A549 (cell line): ENCODE results near the gene ZFYVE28. TPM values are rescaled to one million over a fixed set of nuclear protein-coding genes. Genes with fewer than 3 reads are reported as not detected.

Experiments used
- ATAC-seq, 2 experiments: fragments of 200-7000 bp in 1 of 2; fragments of >200 bp in 1 of 2; cut with Nextera tagmentation in 1 of 2; cut with Tn5 transposase in 1 of 2; 3 replicates each; pipeline versions ENCODE4 v1.8.0 to v1.9.1; 2018 to 2020; ENCODE audit warnings: mild to moderate bottlenecking in 1 of 2, moderate library complexity in 1 of 2
- CTCF ChIA-PET: fragments of 300-600 bp; sonication (Branson Sonifier 250); formaldehyde crosslinking; extraction: SDS; loops from one replicate; lab custom pipeline; 2021; ENCODE audit warnings: antibody characterized with exemption, inconsistent platforms; lab: Yijun Ruan, JAX
- POLR2A ChIA-PET: fragments of 350-600 bp; formaldehyde crosslinking; extraction: SDS; loops from one replicate; lab custom pipeline; 2021; ENCODE audit warnings: antibody characterized with exemption, inconsistent platforms; lab: Yijun Ruan, JAX
- DNase-seq, 2 experiments: peaks; one replicate each; pipeline versions ENCODE4 v3.0.0 to v3.0.0-alpha.2; 2011 to 2016; ENCODE audit warnings: low read depth in 1 of 2, low spot score in 1 of 2
- FAIRE-seq: peaks from 2 replicates; lab custom pipeline; 2011; peaks lifted over from hg19 to GRCh38; lab: Jason Lieb, UNC
- H3K27ac ChIP-seq, 2 experiments: fragments of >200 bp; sonication (Bioruptor Twin); formaldehyde crosslinking; 3 replicates each; pipeline ENCODE4 v1.5.1; 2016 to 2017
- H3K4me1 ChIP-seq: fragments of >200 bp; sonication (Bioruptor Twin); formaldehyde crosslinking; 3 replicates; pipeline ENCODE4 v1.6.1; 2016
- H3K4me2 ChIP-seq: fragments of >200 bp; sonication (Bioruptor Twin); formaldehyde crosslinking; 3 replicates; pipeline ENCODE4 v1.6.1; 2016
- H3K4me3 ChIP-seq: fragments of >200 bp; sonication (Bioruptor Twin); formaldehyde crosslinking; 3 replicates; pipeline ENCODE4 v1.5.1; 2016
- H3K9me3 ChIP-seq: fragments of >200 bp; sonication (Bioruptor Twin); formaldehyde crosslinking; 3 replicates; pipeline ENCODE4 v1.6.1; 2016
- CBX8 ChIP-seq: fragments of 200-600 bp; sonication (generic); IDR thresholded peaks from 2 replicates; pipeline ENCODE4 v1.6.1; 2016
- EHMT2 ChIP-seq: fragments of 200-600 bp; sonication (generic); IDR thresholded peaks from 2 replicates; pipeline ENCODE4 v1.6.1; 2016; ENCODE audit warnings: antibody characterized with exemption, low read depth, mild to moderate bottlenecking, moderate library complexity
- FOXS1 ChIP-seq: fragments of 250-450 bp; sonication (Bioruptor Pico); IDR thresholded peaks from 2 replicates; pipeline ENCODE4 v1.5.0; 2020; ENCODE audit warnings: mild to moderate bottlenecking, moderate library complexity
- GATA3 ChIP-seq: IDR thresholded peaks from 2 replicates; pipeline ENCODE4 v1.6.1; 2012; ENCODE audit warnings: borderline replicate concordance
- HOXB5 ChIP-seq: fragments of 250-450 bp; sonication (Bioruptor Pico); IDR thresholded peaks from 2 replicates; pipeline ENCODE4 v1.5.0; 2020; ENCODE audit warnings: mild to moderate bottlenecking, moderate library complexity
- JUN ChIP-seq, 2 experiments: fragments of >200 bp; sonication (Bioruptor Twin); formaldehyde crosslinking; IDR thresholded peaks; 2 replicates in 1 of 2; 3 replicates in 1 of 2; pipeline ENCODE4 v1.6.1; 2016 to 2017
- MAFK ChIP-seq: fragments of 450-650 bp; IDR thresholded peaks from 2 replicates; pipeline ENCODE4 v1.6.1; 2014; ENCODE audit not compliant: partially characterized antibody
- MAZ ChIP-seq: fragments of 150-350 bp; IDR thresholded peaks from 2 replicates; pipeline ENCODE4 v1.6.1; 2014; ENCODE audit warnings: antibody characterized with exemption, low read depth, low read length, borderline replicate concordance
- MYC ChIP-seq: IDR thresholded peaks from 2 replicates; pipeline ENCODE4 v1.6.1; 2012; ENCODE audit warnings: mild to moderate bottlenecking, inconsistent platforms, low read length, improper control_type of control experiment, borderline replicate concordance
- PHF8 ChIP-seq: fragments of 200-600 bp; sonication (generic); IDR thresholded peaks from 2 replicates; pipeline ENCODE4 v1.6.1; 2016; ENCODE audit warnings: low read depth, mild to moderate bottlenecking, antibody characterized with exemption, moderate library complexity, borderline replicate concordance
- POLR2A ChIP-seq: IDR thresholded peaks from 2 replicates; pipeline ENCODE4 v1.6.1; 2012; ENCODE audit warnings: mild to moderate bottlenecking, low read length
- RAD21 ChIP-seq, 2 experiments: fragments of >200 bp in 1 of 2; sonication (Bioruptor Twin) in 1 of 2; formaldehyde crosslinking in 1 of 2; IDR thresholded peaks in 1 of 2; conservative IDR thresholded peaks in 1 of 2; 2 replicates in 1 of 2; 3 replicates in 1 of 2; pipeline ENCODE4 v1.6.1; 2012 to 2018; ENCODE audit warnings: inconsistent platforms in 1 of 2
- RCOR1 ChIP-seq: fragments of 150-350 bp; IDR thresholded peaks from 2 replicates; pipeline ENCODE4 v1.6.1; 2014; ENCODE audit warnings: antibody characterized with exemption, low read length, low read depth
- RFX5 ChIP-seq: fragments of 450-650 bp; IDR thresholded peaks from 2 replicates; pipeline ENCODE4 v1.7.1; 2014; ENCODE audit warnings: antibody characterized with exemption, mild to moderate bottlenecking, moderate library complexity
- SMC3 ChIP-seq: fragments of >200 bp; sonication (Bioruptor Twin); formaldehyde crosslinking; IDR thresholded peaks from 3 replicates; pipeline ENCODE4 v1.6.1; 2018; ENCODE audit warnings: inconsistent platforms
- ZC3H11A ChIP-seq: fragments of 450-650 bp; IDR thresholded peaks from 2 replicates; pipeline ENCODE4 v1.6.1; 2014; ENCODE audit warnings: antibody characterized with exemption, mild to moderate bottlenecking
- WGBS: methylation state at CpG from one replicate; pipeline ENCODE4 v1.1.6; 2017; ENCODE audit errors: missing lambda C conversion rate; 5-methylcytosine and 5-hydroxymethylcytosine counted together
- polyA plus RNA-seq, 4 experiments: library from polyadenylated mRNA; depleted of rRNA in 3 of 4; stranded (reverse); fragments of >200 nt; fragmentation: RNase III in 1 of 4; extraction: RNeasy Plus Mini Kit Qiagen cat#74134 plus additional on column Dnase treatment in 1 of 4; gene quantifications; 2 replicates in 3 of 4; 3 replicates in 1 of 4; pipeline ENCODE4 v1.2.3, GENCODE V29; 2011 to 2017
- TF ChIP-seq, protein P1 (sequence below): fragments of 250-450 bp; sonication (Bioruptor Pico); IDR thresholded peaks from 2 replicates; pipeline ENCODE4 v1.5.0; 2020; ENCODE audit warnings: low read depth, mild to moderate bottlenecking, moderate library complexity
- TF ChIP-seq, protein P2 (sequence below): IDR thresholded peaks from 2 replicates; pipeline ENCODE4 v1.6.1; 2012
- TF ChIP-seq, protein P3 (sequence below): fragments of >200 bp; sonication (Bioruptor Twin); formaldehyde crosslinking; IDR thresholded peaks from 2 replicates; pipeline ENCODE4 v1.6.1; 2016
- TF ChIP-seq, protein P4 (sequence below): IDR thresholded peaks from 2 replicates; pipeline ENCODE4 v1.6.1; 2012; ENCODE audit warnings: low read depth, borderline replicate concordance

Gene ZFYVE28
- polyA plus RNA-seq, 2 of the 4 experiments (the other 2 are of a cell fraction), result 2.1 to 2.3 TPM

DNA sequence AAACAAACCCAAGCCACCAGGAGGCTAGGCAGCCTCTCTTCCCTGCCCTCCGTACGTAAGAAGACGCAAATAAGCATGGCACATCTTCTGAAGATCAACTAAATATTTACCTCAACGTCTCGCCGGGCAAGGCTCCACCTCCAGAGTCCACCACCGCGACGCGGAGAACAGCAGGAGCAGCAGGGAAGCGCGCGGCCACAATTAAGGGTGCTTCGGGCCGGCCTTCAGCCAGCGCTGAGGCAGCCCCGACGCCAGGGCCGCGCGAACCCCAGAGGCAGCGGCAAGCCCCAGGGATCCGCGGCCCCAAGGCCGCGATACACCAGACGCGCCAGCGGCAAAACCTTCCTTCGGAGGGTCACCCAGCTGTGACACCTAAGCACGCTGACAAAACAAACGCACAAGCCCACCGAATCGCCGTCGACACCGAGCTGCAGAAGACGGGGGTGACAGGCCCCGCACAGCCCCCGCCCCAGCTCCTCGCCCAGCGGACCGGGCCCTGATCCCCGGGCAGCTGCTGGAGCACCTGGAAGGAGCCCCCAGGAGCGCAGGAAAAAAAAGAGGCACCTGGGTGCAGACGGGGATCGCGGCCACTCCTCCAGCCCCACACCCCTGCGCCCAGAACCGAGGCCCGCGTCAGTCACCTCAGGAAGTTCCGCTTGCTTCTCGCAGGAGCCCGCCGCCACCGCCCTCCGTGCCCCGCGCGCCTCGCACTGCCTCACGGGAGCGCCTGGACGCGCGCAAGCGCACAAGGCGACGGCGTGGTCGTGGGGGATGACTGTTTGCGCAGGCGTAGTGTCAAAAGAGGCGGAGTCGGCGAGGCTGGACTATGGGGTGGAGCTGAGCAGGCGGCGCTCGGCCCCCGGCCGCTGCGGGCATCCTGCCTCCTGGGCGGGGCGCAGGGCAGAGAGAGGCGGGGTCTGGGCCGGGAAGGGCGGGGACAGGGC, 176.8 kb downstream of the ZFYVE28 start, which contains the start of the genes HAUS3 and POLN:
Gene HAUS3 (minus strand): TSS at position 712 of the 944 bp plus-strand sequence. CDS start 1,175 bp downstream, outside the sequence.
Gene POLN (minus strand): TSS at position 712 of the 944 bp plus-strand sequence. CDS start 12,890 bp downstream, outside the sequence.
- DNase-seq (peak; percentile 87 to 96), ATAC-seq (peak; percentile 92 to 94), FAIRE-seq (no peak)
- ChIA-PET POLR2A (interaction anchor here (0.6 to 1.4 kb wide), 2 partner anchors 20 to 354 kb away, joined by 4 to 6 read pairs; partner anchors contain the start of gene MXD4), CTCF (interaction anchor here (0.7 to 3.1 kb wide), 5 partner anchors 11 to 221 kb away, joined by 3 to 14 read pairs (median 3); no protein-coding TSS in a partner anchor)
- H3K4me1 ChIP-seq, result peaks cover 26% of the 10 kb centered on the region; the same call in 2 of the 3 replicates
- peak within 1 kb of the TSS; percentile 76 to 92 for H3K27ac ChIP-seq
- peak within 1 kb of the TSS; percentile 91 for H3K4me2 ChIP-seq
- TF ChIP-seq EHMT2 (no peak), POLR2A (peak; percentile 72), PHF8 (peak; percentile 46; the same call in 1 of the 2 replicates), JUN (IDR thresholded peaks at IDR 0.05) (peak in 1 of 2 experiments; percentile 70; a peak in 3 of 5 replicates), CBX8 (no peak), MAZ (no peak), RAD21 (conservative IDR thresholded peaks at IDR 0.05 in 1 of 2, IDR thresholded peaks at IDR 0.05 in 1 of 2) (no peak), HOXB5 (CRISPR knock-in tag) (no peak)
- TF ChIP-seq, protein P1, sequence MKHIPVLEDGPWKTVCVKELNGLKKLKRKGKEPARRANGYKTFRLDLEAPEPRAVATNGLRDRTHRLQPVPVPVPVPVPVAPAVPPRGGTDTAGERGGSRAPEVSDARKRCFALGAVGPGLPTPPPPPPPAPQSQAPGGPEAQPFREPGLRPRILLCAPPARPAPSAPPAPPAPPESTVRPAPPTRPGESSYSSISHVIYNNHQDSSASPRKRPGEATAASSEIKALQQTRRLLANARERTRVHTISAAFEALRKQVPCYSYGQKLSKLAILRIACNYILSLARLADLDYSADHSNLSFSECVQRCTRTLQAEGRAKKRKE (CRISPR knock-in tag), result no peak
- TF ChIP-seq, protein P2, sequence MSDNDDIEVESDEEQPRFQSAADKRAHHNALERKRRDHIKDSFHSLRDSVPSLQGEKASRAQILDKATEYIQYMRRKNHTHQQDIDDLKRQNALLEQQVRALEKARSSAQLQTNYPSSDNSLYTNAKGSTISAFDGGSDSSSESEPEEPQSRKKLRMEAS, result peak; percentile 66
- WGBS, result under 1% methylated on average over 12 of the region's 88 CpGs
- H3K4me3 ChIP-seq, result peak within 1 kb of the TSS; percentile 91
- no peaks in the 10 kb centered on the region for H3K9me3 ChIP-seq

DNA sequence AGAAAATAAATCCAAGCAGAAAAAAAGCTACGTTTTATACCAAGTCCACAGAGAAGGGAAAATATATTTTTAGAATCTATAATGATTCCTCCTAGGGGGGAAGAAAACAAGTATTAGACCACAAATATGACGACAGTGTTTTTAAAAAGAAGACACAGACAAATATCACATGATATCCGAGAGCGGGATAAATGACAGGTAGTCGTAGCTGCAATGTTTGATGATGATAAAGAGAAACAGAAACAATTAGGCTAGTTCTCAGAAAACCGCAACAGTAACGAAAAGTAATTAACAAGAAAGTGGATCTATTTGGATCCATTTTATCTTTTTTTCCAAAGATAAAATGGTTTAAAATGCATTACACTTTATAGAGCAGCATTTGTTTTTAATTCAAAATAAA, 177.4 kb downstream of the ZFYVE28 start:
- FAIRE-seq (no peak), ATAC-seq (no peak), DNase-seq (no peak)
- TF ChIP-seq RFX5 (no peak), SMC3 (no peak), RCOR1 (no peak), FOXS1 (CRISPR knock-in tag) (no peak), ZC3H11A (no peak), RAD21 (conservative IDR thresholded peaks at IDR 0.05 in 1 of 2, IDR thresholded peaks at IDR 0.05 in 1 of 2) (no peak), GATA3 (no peak), MYC (no peak), MAFK (no peak)
- TF ChIP-seq, protein P3, sequence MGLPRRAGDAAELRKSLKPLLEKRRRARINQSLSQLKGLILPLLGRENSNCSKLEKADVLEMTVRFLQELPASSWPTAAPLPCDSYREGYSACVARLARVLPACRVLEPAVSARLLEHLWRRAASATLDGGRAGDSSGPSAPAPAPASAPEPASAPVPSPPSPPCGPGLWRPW, result no peak
- TF ChIP-seq, protein P4, sequence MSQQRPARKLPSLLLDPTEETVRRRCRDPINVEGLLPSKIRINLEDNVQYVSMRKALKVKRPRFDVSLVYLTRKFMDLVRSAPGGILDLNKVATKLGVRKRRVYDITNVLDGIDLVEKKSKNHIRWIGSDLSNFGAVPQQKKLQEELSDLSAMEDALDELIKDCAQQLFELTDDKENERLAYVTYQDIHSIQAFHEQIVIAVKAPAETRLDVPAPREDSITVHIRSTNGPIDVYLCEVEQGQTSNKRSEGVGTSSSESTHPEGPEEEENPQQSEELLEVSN, result no peak; the same call in 1 of the 2 replicates
- Histone ChIP-seq H3K9me3 (no peaks in the 10 kb centered on the region), H3K4me3 (peak overlapping the region; percentile 91), H3K4me2 (peak overlapping the region; percentile 68), H3K4me1 (peaks cover 26% of the 10 kb centered on the region; the same call in 2 of the 3 replicates), H3K27ac (peak overlapping the region; percentile 76 to 92)
- ChIA-PET POLR2A (interaction anchor here (1.2 to 1.4 kb wide), 2 partner anchors 21 kb away, joined by 4 to 6 read pairs; partner anchors contain the start of gene MXD4), CTCF (interaction anchor here (3.1 kb wide), 1 partner anchor 21 kb away, joined by 14 read pairs; no protein-coding TSS in a partner anchor)
- WGBS, result 8% methylated on average over 7 of the region's 7 CpGs
